A673 (cell line): Measurements from ENCODE around the gene MR1. TPM values are rescaled to one million over a fixed set of nuclear protein-coding genes. Genes with fewer than 3 reads are reported as not detected.
"Not testable (repeated sequence)": the region's sequence is repeated elsewhere in the genome, so short reads cannot be mapped to it uniquely, and the experiment has no call there.

Experiments
- BruUV-seq: library from RNA; stranded (reverse); fragments of 400-500 nt; replicated peaks from 2 replicates; lab custom pipeline; 2021; lab: Mats Ljungman, UMichigan
- CTCF ChIA-PET: fragments of 300-600 bp; sonication (Branson Sonifier 250); formaldehyde crosslinking; loops from one replicate; lab custom pipeline; 2022; ENCODE audit warnings: antibody characterized with exemption; lab: Charles Lee
- POLR2A ChIA-PET: fragments of 300-600 bp; sonication (Branson Sonifier 250); formaldehyde crosslinking; loops from one replicate; lab custom pipeline; 2022; ENCODE audit warnings: antibody characterized with exemption; ENCODE audit not compliant: low non-redundant PET; lab: Charles Lee
- DNase-seq: peaks from one replicate; pipeline ENCODE4 v3.0.0-alpha.2; 2015; ENCODE audit warnings: low spot score
- H3K27ac ChIP-seq: fragments of 200-600 bp; sonication (generic); 2 replicates; pipeline ENCODE4 v1.5.1; 2016; ENCODE audit warnings: mixed run types, low read depth, mild to moderate bottlenecking, mixed read lengths, antibody characterized with exemption, low read length; ENCODE audit not compliant: poor library complexity, severe bottlenecking
- H3K27me3 ChIP-seq: fragments of 200-600 bp; sonication (generic); replicated peaks from 2 replicates; pipeline ENCODE4 v1.6.1; 2017; ENCODE audit warnings: mixed run types, low read depth, mild to moderate bottlenecking, mixed read lengths, antibody characterized with exemption, low read length; ENCODE audit not compliant: insufficient read depth, poor library complexity
- H3K36me3 ChIP-seq: fragments of 200-600 bp; sonication (generic); 2 replicates; pipeline ENCODE4 v1.6.1; 2016; ENCODE audit warnings: mixed run types, mild to moderate bottlenecking, mixed read lengths, antibody characterized with exemption, low read length; ENCODE audit not compliant: insufficient read depth, poor library complexity, severe bottlenecking
- H3K4me1 ChIP-seq: fragments of 200-600 bp; sonication (generic); 2 replicates; pipeline ENCODE4 v1.6.1; 2017; ENCODE audit warnings: mixed run types, mild to moderate bottlenecking, mixed read lengths, antibody characterized with exemption, low read length; ENCODE audit not compliant: insufficient read depth, poor library complexity, severe bottlenecking
- H3K4me3 ChIP-seq: fragments of 200-600 bp; sonication (generic); 2 replicates; pipeline ENCODE4 v1.5.1; 2016; ENCODE audit warnings: low read depth, mixed run types, mild to moderate bottlenecking, mixed read lengths, low read length; ENCODE audit not compliant: poor library complexity, severe bottlenecking
- H3K9me3 ChIP-seq: fragments of 200-600 bp; sonication (generic); 2 replicates; pipeline ENCODE4 v1.6.1; 2016; ENCODE audit warnings: mixed run types, low read depth, mild to moderate bottlenecking, mixed read lengths, antibody characterized with exemption, low read length; ENCODE audit not compliant: poor library complexity, severe bottlenecking
- CTCF ChIP-seq: fragments of 300-800, 200-600 bp; sonication (generic); conservative IDR thresholded peaks from 2 replicates; pipeline ENCODE4 v1.5.1; 2017; ENCODE audit warnings: low read depth, mild to moderate bottlenecking, antibody characterized with exemption, low read length, moderate library complexity, mixed read lengths
- EZH2 ChIP-seq: fragments of 200-600 bp; sonication (generic); IDR thresholded peaks from 2 replicates; pipeline ENCODE4 v1.6.1; 2017; ENCODE audit warnings: borderline replicate concordance, low read depth, mild to moderate bottlenecking, mixed read lengths, antibody characterized with exemption, low read length; ENCODE audit not compliant: poor library complexity, severe bottlenecking
- intact Hi-C: fragments of 100-400 bp; cut with micrococcal nuclease; formaldehyde crosslinking; loops from one replicate; pipeline ENCODE4 v1.10.0; 2022; ENCODE audit not compliant: unreplicated experiment
- total RNA-seq: library from RNA; stranded (reverse); gene quantifications from 2 replicates; pipeline ENCODE4 v1.2.3, GENCODE V29; 2021

Gene MR1
- total RNA-seq, 1 experiment from 2014 or later: 2.6 TPM

- CTCF ChIA-PET: no interaction called here
- H3K36me3 ChIP-seq: no peaks in the 10 kb centered on the region
- H3K4me3 ChIP-seq: no peak overlapping the region
- no peak overlapping the region for H3K27ac ChIP-seq
- H3K27me3 ChIP-seq: no peaks in the 10 kb centered on the region
- TF ChIP-seq CTCF: no peak
- no peak for TF ChIP-seq EZH2
- no TSS peak for BruUV-seq
- no peaks in the 10 kb centered on the region for H3K9me3 ChIP-seq
- POLR2A ChIA-PET: no interaction called here
- H3K4me1 ChIP-seq: no peaks in the 10 kb centered on the region
- intact Hi-C loops: no loop called here
- no peak for DNase-seq
Observed at GRCh38 chr1:181028615-181029014, 5.2 kb upstream of the MR1 start.

GRCh38 chr1:181032535-181032934 lies 1.2 kb upstream of the MR1 start:
- Histone ChIP-seq H3K36me3 (no peaks in the 10 kb centered on the region), H3K27me3 (no peaks in the 10 kb centered on the region), H3K9me3 (no peaks in the 10 kb centered on the region), H3K27ac (no peak overlapping the region), H3K4me3 (no peak overlapping the region), H3K4me1 (peaks cover 4% of the 10 kb centered on the region)
- intact Hi-C loops: loop anchor here (10.0 kb wide), 1 partner anchor 148 kb away; no protein-coding TSS in a partner anchor
- ChIA-PET CTCF (no interaction called here), POLR2A (no interaction called here)
- BruUV-seq: no TSS peak
- no peak for DNase-seq
- TF ChIP-seq CTCF (no peak), EZH2 (no peak)

GRCh38 chr1:181033128-181033798 lies 520 bp upstream of the MR1 start:
- Histone ChIP-seq H3K27me3 (no peaks in the 10 kb centered on the region), H3K36me3 (no peaks in the 10 kb centered on the region), H3K4me1 (peaks cover 4% of the 10 kb centered on the region), H3K9me3 (no peaks in the 10 kb centered on the region), H3K4me3 (peak overlapping the region; percentile 43), H3K27ac (peak overlapping the region; percentile 59)
- POLR2A ChIA-PET: interaction anchor here (0.6 kb wide), 1 partner anchor 72 kb away, joined by 3 read pairs; no protein-coding TSS in a partner anchor
- DNase-seq: peak; percentile 21
- no TSS peak for BruUV-seq
- intact Hi-C loops: loop anchor here (10.0 kb wide), 1 partner anchor 148 kb away; no protein-coding TSS in a partner anchor
- no peak for TF ChIP-seq CTCF
- CTCF ChIA-PET: interaction anchor here (0.7 kb wide), 1 partner anchor 109 kb away, joined by 3 read pairs; no protein-coding TSS in a partner anchor

- DNase-seq, H3K36me3 ChIP-seq, BruUV-seq, H3K4me1 ChIP-seq, H3K4me3 ChIP-seq, H3K27ac ChIP-seq, CTCF ChIA-PET, H3K27me3 ChIP-seq, H3K9me3 ChIP-seq: not testable (repeated sequence)
- POLR2A ChIA-PET: interaction anchor here (0.6 kb wide), 1 partner anchor 635 kb away, joined by 3 read pairs; no protein-coding TSS in a partner anchor
- intact Hi-C loops: loop anchor here (5.0 to 10.0 kb wide), 2 partner anchors 47 to 150 kb away; no protein-coding TSS in a partner anchor
Observed at GRCh38 chr1:181035210-181035609, 1.4 kb downstream of the MR1 start.
